ENCODE results near the gene PARP12. TPM values are rescaled to one million over a fixed set of nuclear protein-coding genes. Genes with fewer than 3 reads are reported as not detected.
"Not testable (repeated sequence)": the region's sequence is repeated elsewhere in the genome, so short reads cannot be mapped to it uniquely, and the experiment has no call there.

Gene PARP12
- total RNA-seq: 41.8 TPM

DNA sequence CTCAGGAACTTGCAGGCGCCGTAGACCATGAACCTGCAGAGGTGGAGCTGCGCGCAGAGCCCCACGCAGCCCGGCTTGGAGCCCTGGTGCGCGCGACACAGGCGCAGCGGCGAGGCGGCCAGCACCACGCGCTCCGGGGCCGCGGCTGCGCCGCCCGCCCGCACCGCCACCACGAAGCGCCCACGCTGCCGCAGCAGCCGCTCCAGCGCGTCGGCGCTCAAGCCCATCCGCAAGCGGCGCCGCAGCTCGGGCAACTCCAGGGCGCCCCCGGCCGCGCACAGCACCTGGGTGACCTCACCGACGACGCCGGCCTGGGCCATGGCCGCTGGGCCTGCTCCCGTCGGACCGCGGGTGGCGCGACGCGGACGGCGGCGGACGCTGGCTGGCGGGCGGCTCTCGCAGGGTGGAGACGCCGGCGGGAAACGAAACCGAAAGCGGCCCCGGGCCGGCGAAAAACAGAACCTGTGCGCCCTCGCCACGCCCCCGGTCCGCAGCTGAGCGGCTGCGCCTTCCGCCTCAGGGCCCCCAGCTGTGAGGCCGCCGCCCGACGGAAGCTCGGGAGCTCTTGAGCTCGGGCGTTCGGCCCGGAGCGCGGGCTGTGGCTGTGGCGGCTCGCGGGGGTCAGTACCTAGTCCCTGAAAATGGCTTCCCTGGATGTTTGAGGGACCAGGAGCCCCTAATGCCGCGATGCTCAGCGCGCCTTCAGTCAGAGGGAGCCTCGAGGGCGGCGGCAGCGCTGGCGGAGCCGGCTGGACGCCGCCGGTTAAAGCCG lies at the start of gene PARP12:
TSS of gene PARP12 (minus strand) at position 424 of the 772 bp plus-strand sequence. CDS start at position 320, 104 bp downstream.
- intact Hi-C loops (cut with DNase I): no loop called here
- ATAC-seq (peak; percentile 87), DNase-seq (ENCODE audit: low spot score) (peak; percentile 94)

GRCh38 chr7:140108777-140109176 lies 46.0 kb upstream of the PARP12 start:
- intact Hi-C loops (cut with DNase I); ATAC-seq; DNase-seq (ENCODE audit: low spot score): not testable (repeated sequence)

GRCh38 chr7:140096459-140096858 lies 33.7 kb upstream of the PARP12 start:
- ATAC-seq: no peak
- DNase-seq (ENCODE audit: low spot score): no peak
- intact Hi-C loops (cut with DNase I): no loop called here

DNA sequence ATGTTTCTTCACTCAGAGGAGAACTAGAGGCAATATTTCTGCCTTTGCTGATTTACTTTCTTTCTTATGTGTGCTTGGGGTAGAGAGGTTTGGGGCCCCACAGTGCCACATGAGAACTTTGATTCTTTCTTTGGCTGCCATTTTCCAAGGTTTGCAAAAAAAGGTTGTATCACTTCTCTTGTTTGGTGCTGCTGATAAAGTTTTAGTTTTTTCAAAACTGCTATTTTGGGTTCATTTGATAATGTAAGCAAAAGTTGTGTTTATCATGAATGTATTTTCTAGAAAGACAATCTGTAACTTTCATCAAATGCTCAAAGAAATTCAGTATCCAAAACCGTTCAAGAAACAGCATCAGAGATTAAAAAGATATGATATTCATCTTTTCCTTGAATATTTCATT lies 30.6 kb upstream of the PARP12 start:
- intact Hi-C loops (cut with DNase I): no loop called here
- ATAC-seq (no peak), DNase-seq (ENCODE audit: low spot score) (no peak)

GRCh38 chr7:140085447-140085846 lies 22.7 kb upstream of the PARP12 start:
- ATAC-seq: no peak
- no peak for DNase-seq (ENCODE audit: low spot score)
- intact Hi-C loops (cut with DNase I): no loop called here

- DNase-seq (ENCODE audit: low spot score) (no peak), ATAC-seq (no peak)
- intact Hi-C loops (cut with DNase I): no loop called here
Observed at GRCh38 chr7:140084972-140085371, 22.2 kb upstream of the PARP12 start.

GRCh38 chr7:140084142-140084655 lies 21.4 kb upstream of the PARP12 start:
- intact Hi-C loops (cut with DNase I): no loop called here
- DNase-seq (ENCODE audit: low spot score): no peak
- no peak for ATAC-seq

- no peak for DNase-seq (ENCODE audit: low spot score)
- ATAC-seq: no peak
- intact Hi-C loops (cut with DNase I): no loop called here
Observed at GRCh38 chr7:140082770-140083169, 20.0 kb upstream of the PARP12 start.

DNA sequence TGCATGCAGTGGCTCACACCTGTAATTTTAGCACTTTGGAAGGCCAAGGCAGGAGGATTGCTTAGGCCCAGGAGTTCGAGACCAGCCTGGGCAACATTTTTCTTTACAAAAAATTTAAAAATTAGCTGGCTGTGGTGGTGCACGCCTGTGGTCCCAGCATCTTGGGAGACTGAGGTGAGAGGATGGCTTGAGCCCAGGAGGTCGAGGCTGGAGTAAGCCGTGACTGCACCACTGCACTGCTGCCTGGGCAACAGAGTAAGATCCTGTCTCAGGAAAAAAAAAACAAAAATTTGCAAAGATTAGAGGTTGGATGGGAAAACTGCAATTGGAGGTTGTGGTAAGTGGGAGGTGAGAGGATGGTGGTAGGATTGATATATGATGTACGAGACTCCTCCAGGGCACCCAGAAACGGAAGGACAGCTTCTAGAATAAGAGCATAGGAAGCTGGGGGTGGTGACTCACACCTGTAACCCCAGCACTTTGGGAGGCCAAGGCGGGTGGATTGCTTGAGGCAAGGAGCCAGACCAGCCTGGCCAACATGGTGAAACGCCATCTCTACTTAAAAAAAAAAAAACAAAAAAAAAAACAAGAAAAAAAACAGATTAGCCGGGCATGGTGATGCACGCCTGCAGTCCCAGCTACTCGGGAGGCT lies 19.1 kb upstream of the PARP12 start:
- DNase-seq (ENCODE audit: low spot score): no peak
- no peak for ATAC-seq
- intact Hi-C loops (cut with DNase I): no loop called here

DNA sequence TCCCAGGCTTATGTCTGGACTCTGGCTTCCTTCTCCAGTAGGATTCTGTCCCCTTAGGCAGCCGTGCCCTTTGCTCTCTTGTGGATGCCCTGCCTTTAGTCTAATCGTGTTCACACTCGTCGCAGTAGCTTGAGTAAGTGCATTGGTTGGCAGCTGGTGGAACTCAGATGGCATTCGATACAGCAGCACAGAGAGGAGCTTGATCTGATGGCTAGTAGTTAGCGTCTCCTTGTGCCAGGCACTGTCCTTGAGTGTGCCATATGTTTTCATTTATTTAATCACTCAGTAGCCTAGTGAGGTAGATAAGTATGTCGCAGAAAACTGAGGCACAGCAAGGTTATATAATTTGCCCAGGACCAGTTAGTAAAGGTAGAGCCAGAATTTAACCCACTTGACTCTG lies 18.2 kb upstream of the PARP12 start:
- intact Hi-C loops (cut with DNase I): no loop called here
- DNase-seq (ENCODE audit: low spot score) (no peak), ATAC-seq (no peak)

- ATAC-seq (peak; percentile 63), DNase-seq (ENCODE audit: low spot score) (no peak)
- intact Hi-C loops (cut with DNase I): no loop called here
Observed at GRCh38 chr7:140079121-140079536, 16.4 kb upstream of the PARP12 start.

DNA sequence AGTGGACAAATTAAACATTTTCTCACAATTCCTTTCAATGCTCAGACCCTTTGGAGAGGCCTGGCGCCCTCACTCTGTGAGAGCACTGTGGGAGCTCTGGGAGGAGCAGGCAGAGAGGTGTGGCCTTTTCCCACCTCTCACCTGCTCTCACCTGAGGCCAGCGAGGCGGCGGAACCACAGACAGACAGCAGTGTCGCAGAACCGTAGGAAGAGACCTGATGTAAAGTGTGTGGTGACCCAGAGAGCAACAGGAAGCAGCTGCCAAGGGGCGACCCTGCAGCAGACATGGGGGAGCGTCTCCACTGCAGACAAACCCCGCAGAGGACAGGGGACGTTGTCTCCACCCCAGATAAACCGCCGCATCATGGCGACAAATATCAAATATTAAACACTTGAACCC lies 15.6 kb upstream of the PARP12 start:
- ATAC-seq: no peak
- intact Hi-C loops (cut with DNase I): no loop called here
- DNase-seq (ENCODE audit: low spot score): no peak

GRCh38 chr7:140074780-140075179 lies 12.0 kb upstream of the PARP12 start:
- ATAC-seq: peak; percentile 67
- DNase-seq (ENCODE audit: low spot score): no peak
- intact Hi-C loops (cut with DNase I): no loop called here

DNA sequence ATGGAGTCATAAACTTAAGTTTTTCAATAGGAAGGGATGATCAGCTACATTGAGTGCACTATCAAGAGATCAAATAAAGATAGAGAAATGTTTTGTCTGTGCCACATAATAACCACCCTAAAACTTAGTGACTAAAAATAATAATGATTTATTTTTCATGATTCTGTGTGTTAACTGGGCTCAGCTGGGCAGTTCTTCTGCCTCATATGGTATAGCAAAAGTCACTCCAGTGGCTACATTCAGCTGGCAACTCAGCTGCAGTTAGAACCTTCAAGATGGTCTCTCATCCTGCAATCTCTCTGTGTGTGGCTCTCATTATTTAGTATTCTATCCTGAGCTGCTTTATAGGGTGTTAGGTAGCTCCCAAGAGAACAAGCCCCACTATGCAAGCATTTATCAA lies 7.8 kb upstream of the PARP12 start:
- no peak for ATAC-seq

GRCh38 chr7:140069298-140069949 lies 6.7 kb upstream of the PARP12 start:
- DNase-seq (ENCODE audit: low spot score) (no peak), ATAC-seq (no peak)
- intact Hi-C loops (cut with DNase I): no loop called here

More for the DNA sequence above, 7.8 kb upstream of the PARP12 start:
- intact Hi-C loops (cut with DNase I): no loop called here
- DNase-seq (ENCODE audit: low spot score): no peak

- DNase-seq (ENCODE audit: low spot score): no peak
- intact Hi-C loops (cut with DNase I): no loop called here
- no peak for ATAC-seq
Observed at GRCh38 chr7:140068033-140068432, 5.3 kb upstream of the PARP12 start.

DNA sequence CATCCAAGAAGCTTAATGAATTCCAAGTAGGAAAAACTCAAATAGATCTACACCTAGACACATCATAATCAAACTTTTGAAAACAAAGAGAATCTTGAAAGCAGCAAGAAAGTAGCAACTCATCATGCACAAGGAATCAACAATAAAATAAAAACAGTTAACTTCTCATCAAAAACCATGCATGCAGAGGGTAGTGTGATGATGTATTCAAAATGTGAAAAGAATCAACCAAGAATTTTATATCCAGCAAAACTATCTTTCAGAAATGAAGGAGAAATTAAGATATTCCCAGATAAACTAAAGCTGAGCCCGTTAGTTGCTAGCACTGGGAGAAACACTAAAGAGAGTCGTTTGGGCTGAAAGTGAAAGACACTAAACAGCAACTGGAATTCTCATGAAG lies 4.3 kb upstream of the PARP12 start:
- ATAC-seq (no peak), DNase-seq (ENCODE audit: low spot score) (no peak)
- intact Hi-C loops (cut with DNase I): no loop called here

DNA sequence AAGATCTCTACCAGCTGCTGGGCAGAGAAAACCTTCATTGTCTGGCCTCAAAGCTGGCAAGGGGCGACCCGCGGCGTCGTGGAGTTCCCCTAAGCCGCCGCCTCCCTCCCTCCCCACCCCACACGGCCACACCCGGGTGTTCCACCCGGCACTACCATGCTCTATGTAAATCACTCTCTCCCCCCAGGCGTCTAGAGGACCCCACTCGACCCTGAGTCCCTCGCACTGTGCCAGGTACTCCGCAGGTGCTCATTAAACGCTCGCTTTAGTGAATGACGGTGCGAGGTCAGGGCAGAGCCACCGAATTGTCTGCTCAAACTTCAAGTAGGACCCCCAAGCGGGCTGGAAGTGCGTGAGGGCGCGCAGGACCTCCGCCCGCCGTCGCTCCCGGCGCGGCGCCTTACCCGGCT lies 628 bp downstream of the PARP12 start:
- no peak for DNase-seq (ENCODE audit: low spot score)
- ATAC-seq: peak; percentile 18
- intact Hi-C loops (cut with DNase I): no loop called here

GRCh38 chr7:140061607-140061930 lies 1.2 kb downstream of the PARP12 start:
- DNase-seq (ENCODE audit: low spot score) (no peak), ATAC-seq (no peak)
- intact Hi-C loops (cut with DNase I): no loop called here
